ENCODE results near the gene CRNN.

Gene CRNN

DNA sequence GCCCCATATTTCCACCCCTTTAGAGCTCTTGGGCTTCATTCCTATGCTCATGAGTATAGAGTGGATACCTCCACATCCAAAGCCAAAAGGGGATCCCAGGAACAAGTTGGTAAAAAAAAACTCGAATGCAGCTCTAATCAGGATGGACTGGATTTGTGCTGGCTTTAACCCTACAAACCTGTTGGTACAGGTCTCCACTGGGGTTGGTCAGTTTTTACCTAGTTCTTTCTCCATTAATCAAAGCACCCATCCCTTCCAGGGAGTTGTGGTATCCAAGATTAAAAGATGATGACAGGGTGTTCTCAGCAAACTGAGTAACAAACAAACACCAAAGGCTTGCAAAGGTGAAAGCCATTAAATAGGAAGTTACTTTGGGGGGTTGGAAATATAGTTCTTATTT, 5.9 kb upstream of the CRNN start:
- TF ChIP-seq, protein P1, sequence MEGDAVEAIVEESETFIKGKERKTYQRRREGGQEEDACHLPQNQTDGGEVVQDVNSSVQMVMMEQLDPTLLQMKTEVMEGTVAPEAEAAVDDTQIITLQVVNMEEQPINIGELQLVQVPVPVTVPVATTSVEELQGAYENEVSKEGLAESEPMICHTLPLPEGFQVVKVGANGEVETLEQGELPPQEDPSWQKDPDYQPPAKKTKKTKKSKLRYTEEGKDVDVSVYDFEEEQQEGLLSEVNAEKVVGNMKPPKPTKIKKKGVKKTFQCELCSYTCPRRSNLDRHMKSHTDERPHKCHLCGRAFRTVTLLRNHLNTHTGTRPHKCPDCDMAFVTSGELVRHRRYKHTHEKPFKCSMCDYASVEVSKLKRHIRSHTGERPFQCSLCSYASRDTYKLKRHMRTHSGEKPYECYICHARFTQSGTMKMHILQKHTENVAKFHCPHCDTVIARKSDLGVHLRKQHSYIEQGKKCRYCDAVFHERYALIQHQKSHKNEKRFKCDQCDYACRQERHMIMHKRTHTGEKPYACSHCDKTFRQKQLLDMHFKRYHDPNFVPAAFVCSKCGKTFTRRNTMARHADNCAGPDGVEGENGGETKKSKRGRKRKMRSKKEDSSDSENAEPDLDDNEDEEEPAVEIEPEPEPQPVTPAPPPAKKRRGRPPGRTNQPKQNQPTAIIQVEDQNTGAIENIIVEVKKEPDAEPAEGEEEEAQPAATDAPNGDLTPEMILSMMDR (conservative IDR thresholded peaks at IDR 0.05) = no peak
- no peak for TF ChIP-seq ZFX (IDR thresholded peaks at IDR 0.05)
- H3K27ac ChIP-seq = no peak overlapping the region

GRCh38 chr1:152415454-152416227, 1.6 kb upstream of the CRNN start:
- no peak overlapping the region for H3K27ac ChIP-seq
- no peak for TF ChIP-seq ZFX (IDR thresholded peaks at IDR 0.05)
- TF ChIP-seq, protein P1 (conservative IDR thresholded peaks at IDR 0.05) = no peak

DNA sequence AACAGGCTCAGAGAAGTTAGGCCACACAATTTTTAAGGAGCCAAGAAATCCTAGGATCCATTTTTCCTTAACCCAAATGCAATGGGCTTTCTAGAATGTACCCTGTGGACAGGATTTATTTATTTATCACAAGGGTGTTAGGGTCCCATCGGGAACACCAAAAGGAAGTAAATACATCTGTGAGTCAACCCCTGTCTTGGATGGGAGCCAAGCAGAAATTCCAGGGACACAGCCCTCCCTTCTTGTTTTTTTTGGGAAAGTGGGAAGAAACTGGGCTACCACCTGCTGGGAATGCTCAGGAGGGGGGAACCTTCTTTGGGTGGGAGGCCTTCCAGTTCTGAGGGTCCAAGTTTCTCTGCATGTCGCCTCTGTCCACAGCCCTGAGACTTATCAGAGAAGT, 1.3 kb downstream of the CRNN start:
- H3K27ac ChIP-seq = no peak overlapping the region
- no peak for TF ChIP-seq ZFX (IDR thresholded peaks at IDR 0.05)
- TF ChIP-seq, protein P1 (conservative IDR thresholded peaks at IDR 0.05) = no peak

DNA sequence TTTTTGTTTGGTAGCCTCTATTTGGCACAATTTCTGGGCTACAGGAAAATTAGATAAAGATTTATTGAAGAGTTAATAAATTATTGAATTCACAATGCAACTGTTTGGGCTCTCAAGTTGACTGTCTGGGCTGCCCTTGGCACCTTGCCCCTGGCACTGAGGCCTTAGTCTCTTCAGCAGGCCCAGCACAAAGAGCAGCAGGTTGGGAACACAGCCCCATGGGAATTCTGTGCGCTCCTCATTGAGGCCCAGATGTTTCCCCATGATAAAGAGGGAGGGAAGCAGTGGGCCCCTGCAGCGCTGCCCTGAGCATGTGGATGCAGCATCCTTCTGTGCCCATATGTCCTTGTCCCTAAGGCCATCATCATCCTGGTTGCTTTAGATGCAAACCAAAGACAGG, 2.9 kb downstream of the CRNN start:
- TF ChIP-seq, protein P1 (conservative IDR thresholded peaks at IDR 0.05) = no peak
- no peak for TF ChIP-seq ZFX (IDR thresholded peaks at IDR 0.05)
- H3K27ac ChIP-seq = no peak overlapping the region

DNA sequence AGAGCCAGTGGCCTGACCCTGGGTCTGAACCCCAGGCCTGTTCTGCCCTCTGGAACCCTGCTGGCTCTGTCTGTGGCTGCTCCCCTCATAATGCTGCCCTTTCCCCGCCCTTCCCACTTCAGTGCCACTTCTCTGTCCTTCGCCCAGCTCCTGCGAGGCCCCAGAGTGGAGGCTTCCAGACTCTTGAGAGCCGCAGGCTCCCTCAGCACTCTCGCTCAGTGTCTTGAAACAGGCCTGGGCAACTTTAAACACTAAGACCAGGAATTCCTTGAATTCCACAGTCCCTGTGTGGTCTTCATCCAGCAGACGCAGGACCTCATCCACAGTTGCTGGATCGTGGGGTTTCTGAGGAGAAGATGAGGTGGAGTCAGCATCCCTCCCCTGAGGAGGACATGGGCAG, 3.5 kb downstream of the CRNN start:
- TF ChIP-seq ZFX (IDR thresholded peaks at IDR 0.05) = no peak
- TF ChIP-seq, protein P1 (conservative IDR thresholded peaks at IDR 0.05) = no peak
- no peak overlapping the region for H3K27ac ChIP-seq

- TF ChIP-seq, protein P1 (conservative IDR thresholded peaks at IDR 0.05) = no peak
- TF ChIP-seq ZFX (IDR thresholded peaks at IDR 0.05) = no peak
- no peak overlapping the region for H3K27ac ChIP-seq
Observed at GRCh38 chr1:152410028-152410427, 4.0 kb downstream of the CRNN start.

DNA sequence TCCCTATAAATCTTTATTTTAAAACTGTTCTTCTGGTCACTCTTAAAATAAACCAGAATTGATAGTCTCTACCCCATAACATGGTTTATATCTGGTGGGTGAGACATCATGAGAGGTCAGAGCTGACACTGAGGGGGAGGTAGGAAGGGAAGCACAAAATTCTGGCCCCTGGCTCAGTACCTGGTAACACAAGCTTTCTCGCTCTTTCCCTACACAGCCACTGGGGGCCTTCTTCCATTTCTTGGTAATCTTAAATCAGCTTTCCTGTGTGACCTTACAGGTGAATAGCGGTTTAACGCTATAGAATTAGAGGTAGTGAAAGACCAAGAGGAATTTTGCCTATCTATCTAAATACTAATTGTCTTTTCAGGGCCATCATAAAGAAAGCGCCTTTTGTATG, 5.4 kb downstream of the CRNN start:
- H3K27ac ChIP-seq = no peak overlapping the region
- TF ChIP-seq, protein P1 (conservative IDR thresholded peaks at IDR 0.05) = no peak; the same call in 1 of the 2 replicates
- no peak for TF ChIP-seq ZFX (IDR thresholded peaks at IDR 0.05)

Measured in C4-2B (cell line).